PC-3 (cell line): ENCODE results near the gene GAPDH. TPM values are rescaled to one million over a fixed set of nuclear protein-coding genes. Genes with fewer than 3 reads are reported as not detected.

Experiments used
- ATAC-seq: fragments of 200-7000 bp; cut with Tn5 transposase; 2 replicates; pipeline ENCODE4 v1.9.1; 2020; ENCODE audit warnings: mild to moderate bottlenecking, moderate library complexity
- BruUV-seq: library from RNA; stranded (reverse); fragments of 400-500 nt; replicated peaks from 2 replicates; lab custom pipeline; 2021; lab: Mats Ljungman, UMichigan
- CTCF ChIA-PET: fragments of 300-600 bp; sonication (Branson Sonifier 250); formaldehyde crosslinking; loops from one replicate; lab custom pipeline; 2022; ENCODE audit warnings: antibody characterized with exemption; lab: Charles Lee
- POLR2A ChIA-PET: fragments of 300-600 bp; sonication (Branson Sonifier 250); formaldehyde crosslinking; loops from one replicate; lab custom pipeline; 2022; ENCODE audit warnings: antibody characterized with exemption; ENCODE audit not compliant: unreplicated experiment; lab: Charles Lee
- DNase-seq: peaks from one replicate; pipeline ENCODE4 v3.0.0-alpha.2; 2015
- H2AFZ ChIP-seq: fragments of 300-600 bp; sonication (generic); 2 replicates; pipeline ENCODE4 v1.6.0; 2016; ENCODE audit warnings: antibody characterized with exemption, low read length
- H3F3A ChIP-seq: fragments of 300-600 bp; sonication (generic); one replicate; pipeline ENCODE4 v1.6.0; 2017; ENCODE audit warnings: antibody characterized with exemption, low read length, control low read depth, mild to moderate bottlenecking; ENCODE audit not compliant: unreplicated experiment
- H3K27ac ChIP-seq: fragments of 300-600 bp; sonication (generic); 2 replicates; pipeline ENCODE4 v1.5.1; 2016; ENCODE audit warnings: mild to moderate bottlenecking, low read length
- H3K27me3 ChIP-seq: fragments of 300-600 bp; sonication (generic); 2 replicates; pipeline ENCODE4 v1.6.1; 2016; ENCODE audit warnings: low read length, mixed read lengths
- H3K36me3 ChIP-seq: fragments of 300-600 bp; sonication (generic); 2 replicates; pipeline ENCODE4 v1.6.1; 2016; ENCODE audit warnings: low read depth, mixed run types, low read length, mixed read lengths
- H3K4me1 ChIP-seq: fragments of 300-600 bp; sonication (generic); 2 replicates; pipeline ENCODE4 v1.5.1; 2016; ENCODE audit warnings: low read length; ENCODE audit not compliant: insufficient read depth
- H3K4me2 ChIP-seq: fragments of 300-600 bp; sonication (generic); 2 replicates; pipeline ENCODE4 v1.6.0; 2016; ENCODE audit warnings: low read length
- H3K4me3 ChIP-seq: fragments of 300-600 bp; sonication (generic); 2 replicates; pipeline ENCODE4 v1.5.1; 2016; ENCODE audit warnings: mild to moderate bottlenecking, low read length, mixed read lengths
- H3K79me2 ChIP-seq: fragments of 300-600 bp; sonication (generic); 2 replicates; pipeline ENCODE4 v1.6.1; 2017; ENCODE audit warnings: low read length, mixed read lengths
- H3K9ac ChIP-seq: fragments of 300-600 bp; sonication (generic); 2 replicates; pipeline ENCODE4 v1.6.0; 2016; ENCODE audit warnings: mild to moderate bottlenecking, low read length
- H3K9me2 ChIP-seq: fragments of 300-600 bp; sonication (generic); replicated peaks from 2 replicates; pipeline ENCODE4 v1.6.1; 2016; ENCODE audit warnings: mixed run types, low read length, mixed read lengths
- H3K9me3 ChIP-seq: fragments of 300-600 bp; sonication (generic); 2 replicates; pipeline ENCODE4 v1.6.1; 2016; ENCODE audit warnings: low read length, mixed read lengths
- H4K20me1 ChIP-seq: fragments of 300-600 bp; sonication (generic); 2 replicates; pipeline ENCODE4 v1.6.1; 2016; ENCODE audit warnings: low read length, mixed read lengths
- EZH2 ChIP-seq: fragments of 300-600 bp; sonication (generic); IDR thresholded peaks from one replicate; pipeline ENCODE4 v1.6.1; 2017; ENCODE audit warnings: antibody characterized with exemption, mild to moderate bottlenecking, low read length; ENCODE audit not compliant: unreplicated experiment
- EZH2phosphoT487 ChIP-seq: fragments of 300-600 bp; sonication (generic); IDR thresholded peaks from 2 replicates; pipeline ENCODE4 v1.6.1; 2018; ENCODE audit warnings: mild to moderate bottlenecking, antibody characterized with exemption, low read length, borderline replicate concordance
- intact Hi-C: fragments of 100-400 bp; cut with micrococcal nuclease; formaldehyde crosslinking; loops from 2 replicates; pipeline ENCODE4 v1.9.0; 2023
- total RNA-seq: library from RNA; depleted of rRNA; stranded (reverse); fragments of >200 nt; gene quantifications from 2 replicates; pipeline ENCODE4 v1.2.3, GENCODE V29; 2014
- TF ChIP-seq, protein P1 (sequence below): fragments of 300-600 bp; sonication (generic); conservative IDR thresholded peaks from 2 replicates; pipeline ENCODE4 v1.5.1; 2017; ENCODE audit warnings: antibody characterized with exemption, low read depth, mild to moderate bottlenecking, low read length

Gene GAPDH
- total RNA-seq, 1 experiment from 2014 or later, result 7,326 TPM

DNA sequence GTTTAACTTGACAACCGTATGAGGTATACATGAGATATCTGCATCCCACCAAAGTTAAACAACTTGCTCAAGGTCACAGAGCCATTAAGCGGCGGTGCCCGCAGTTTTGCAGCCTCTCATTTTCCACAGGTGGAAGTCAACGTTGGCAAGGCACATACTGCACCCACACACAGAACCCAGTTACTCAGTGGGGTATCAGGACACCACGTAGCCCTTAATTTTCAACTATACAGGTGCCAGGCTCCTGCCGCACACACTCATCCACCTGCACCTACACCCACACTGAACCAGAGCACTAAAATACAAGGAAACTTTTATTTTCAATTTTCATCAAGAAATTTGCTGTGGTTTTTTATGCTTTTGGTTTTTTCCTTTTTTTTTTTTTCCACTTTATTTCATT is 35.5 kb downstream of the GAPDH start:
- ChIA-PET CTCF (no interaction called here), POLR2A (no interaction called here)
- no peak for ATAC-seq

DNA sequence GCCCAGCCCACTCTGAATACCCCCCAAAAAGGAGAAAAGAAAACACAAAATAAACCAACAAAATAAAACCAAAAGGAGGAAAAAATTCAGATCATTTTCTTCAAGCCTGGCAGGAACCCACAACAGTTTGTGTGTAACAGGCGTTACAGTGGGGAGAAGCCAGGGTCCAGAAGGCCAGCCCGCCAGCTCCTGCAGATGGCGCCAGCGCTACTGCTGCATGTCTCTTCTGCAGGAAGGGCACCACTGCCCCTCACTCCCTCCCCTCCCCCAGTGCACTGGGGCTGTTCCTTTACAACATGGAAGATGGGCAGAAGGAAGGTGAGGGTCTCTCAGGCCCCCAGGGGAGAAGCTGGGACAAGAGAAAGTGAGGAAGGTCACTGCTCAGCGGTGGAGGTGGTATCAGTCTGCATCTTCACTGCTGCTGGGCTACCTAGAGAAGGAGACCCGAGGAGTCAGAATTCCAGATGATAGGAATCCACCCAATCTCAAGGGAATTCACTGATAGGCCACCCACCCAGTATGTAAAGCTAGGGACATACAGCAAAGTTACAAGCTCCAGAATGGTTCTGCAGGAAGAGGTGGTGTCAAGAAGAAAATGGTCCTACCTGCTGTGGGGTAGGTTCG is 36.1 kb downstream of the GAPDH start:
- POLR2A ChIA-PET, result no interaction called here

More for the DNA sequence above, 35.5 kb downstream of the GAPDH start:
- peaks cover 5% of the 10 kb centered on the region; the same call in 1 of the 2 replicates for H4K20me1 ChIP-seq
- H3K4me1 ChIP-seq, result peaks cover 9% of the 10 kb centered on the region; the same call in 1 of the 2 replicates
- H3K27ac ChIP-seq, result no peak overlapping the region
- no peak overlapping the region for H2AFZ ChIP-seq
- no TSS peak for BruUV-seq
- H3K4me3 ChIP-seq, result no peak overlapping the region
- no peak for DNase-seq
- H3K4me2 ChIP-seq, result no peak overlapping the region
- intact Hi-C loops, result no loop called here
- no peaks in the 10 kb centered on the region for H3K9me3 ChIP-seq
- no peak overlapping the region for H3K9ac ChIP-seq
- no peaks in the 10 kb centered on the region for H3K27me3 ChIP-seq
- no peaks in the 10 kb centered on the region for H3F3A ChIP-seq
- no peaks in the 10 kb centered on the region for H3K9me2 ChIP-seq
- no peak for TF ChIP-seq EZH2
- H3K79me2 ChIP-seq, result peaks cover 33% of the 10 kb centered on the region
- H3K36me3 ChIP-seq, result peaks cover 46% of the 10 kb centered on the region

DNA sequence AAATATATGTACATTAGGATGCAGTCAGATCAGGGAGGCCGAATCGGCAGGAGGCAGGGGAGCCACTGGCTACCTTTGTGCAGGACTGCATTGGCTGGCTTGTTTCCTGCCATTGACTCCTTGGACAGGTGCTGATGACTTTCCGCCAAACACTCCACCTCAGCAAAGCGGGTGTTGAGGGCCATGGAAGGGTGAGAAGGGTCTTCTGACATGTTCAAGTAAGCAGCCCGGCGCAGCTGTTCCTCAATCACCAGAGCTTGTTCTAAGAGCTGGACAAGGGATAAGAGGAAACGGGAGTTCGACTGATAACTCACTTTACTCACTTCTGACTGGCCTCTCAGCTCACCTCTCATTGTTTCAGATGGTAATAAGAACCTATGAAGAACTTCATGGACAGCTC is 38.7 kb downstream of the GAPDH start:
- Histone ChIP-seq H3K4me3 (no peak overlapping the region), H3F3A (no peaks in the 10 kb centered on the region), H3K9me3 (no peaks in the 10 kb centered on the region), H2AFZ (no peak overlapping the region), H3K9ac (no peak overlapping the region), H3K9me2 (no peaks in the 10 kb centered on the region), H3K4me2 (no peak overlapping the region), H4K20me1 (no peaks in the 10 kb centered on the region), H3K27me3 (no peaks in the 10 kb centered on the region), H3K27ac (no peak overlapping the region), H3K4me1 (no peaks in the 10 kb centered on the region), H3K79me2 (peaks cover 1% of the 10 kb centered on the region), H3K36me3 (peaks cover 47% of the 10 kb centered on the region)
- ATAC-seq (no peak), DNase-seq (no peak)
- TF ChIP-seq EZH2phosphoT487 (no peak), EZH2 (no peak)
- TF ChIP-seq, protein P1, sequence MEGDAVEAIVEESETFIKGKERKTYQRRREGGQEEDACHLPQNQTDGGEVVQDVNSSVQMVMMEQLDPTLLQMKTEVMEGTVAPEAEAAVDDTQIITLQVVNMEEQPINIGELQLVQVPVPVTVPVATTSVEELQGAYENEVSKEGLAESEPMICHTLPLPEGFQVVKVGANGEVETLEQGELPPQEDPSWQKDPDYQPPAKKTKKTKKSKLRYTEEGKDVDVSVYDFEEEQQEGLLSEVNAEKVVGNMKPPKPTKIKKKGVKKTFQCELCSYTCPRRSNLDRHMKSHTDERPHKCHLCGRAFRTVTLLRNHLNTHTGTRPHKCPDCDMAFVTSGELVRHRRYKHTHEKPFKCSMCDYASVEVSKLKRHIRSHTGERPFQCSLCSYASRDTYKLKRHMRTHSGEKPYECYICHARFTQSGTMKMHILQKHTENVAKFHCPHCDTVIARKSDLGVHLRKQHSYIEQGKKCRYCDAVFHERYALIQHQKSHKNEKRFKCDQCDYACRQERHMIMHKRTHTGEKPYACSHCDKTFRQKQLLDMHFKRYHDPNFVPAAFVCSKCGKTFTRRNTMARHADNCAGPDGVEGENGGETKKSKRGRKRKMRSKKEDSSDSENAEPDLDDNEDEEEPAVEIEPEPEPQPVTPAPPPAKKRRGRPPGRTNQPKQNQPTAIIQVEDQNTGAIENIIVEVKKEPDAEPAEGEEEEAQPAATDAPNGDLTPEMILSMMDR, result no peak
- intact Hi-C loops, result no loop called here
- CTCF ChIA-PET, result no interaction called here
- no TSS peak for BruUV-seq
- POLR2A ChIA-PET, result no interaction called here

More for the DNA sequence above, 36.1 kb downstream of the GAPDH start:
- intact Hi-C loops, result no loop called here
- Histone ChIP-seq H4K20me1 (peaks cover 5% of the 10 kb centered on the region; the same call in 1 of the 2 replicates), H3K4me1 (peaks cover 9% of the 10 kb centered on the region; the same call in 1 of the 2 replicates), H2AFZ (no peak overlapping the region), H3F3A (no peaks in the 10 kb centered on the region), H3K9me2 (no peaks in the 10 kb centered on the region), H3K36me3 (peaks cover 43% of the 10 kb centered on the region), H3K79me2 (peaks cover 28% of the 10 kb centered on the region), H3K9me3 (no peaks in the 10 kb centered on the region), H3K4me3 (no peak overlapping the region), H3K27me3 (no peaks in the 10 kb centered on the region), H3K9ac (no peak overlapping the region), H3K27ac (no peak overlapping the region), H3K4me2 (no peak overlapping the region)
- peak; percentile 41 for DNase-seq
- TF ChIP-seq EZH2phosphoT487 (no peak), EZH2 (no peak)
- TF ChIP-seq, protein P1, result peak; percentile 67
- peak; percentile 21; the same call in 1 of the 2 replicates for ATAC-seq
- CTCF ChIA-PET, result no interaction called here
- BruUV-seq, result no TSS peak
